ENCODE results near the gene GPHN. TPM values are rescaled to one million over a fixed set of nuclear protein-coding genes. Genes with fewer than 3 reads are reported as not detected.
"Not testable (repeated sequence)": the region's sequence is repeated elsewhere in the genome, so short reads cannot be mapped to it uniquely, and the experiment has no call there.

Gene GPHN
- total RNA-seq, 1 donor from 2014 or later: 8.8 TPM

GRCh38 chr14:67031920-67032774, 524.2 kb downstream of the GPHN start:
- TF ChIP-seq CTCF (conservative IDR thresholded peaks at IDR 0.05; ENCODE audit: low read depth, low read length): no peak
- H3K4me3 ChIP-seq (ENCODE audit: low read depth, low read length): no peak overlapping the region
- no peak for DNase-seq (ENCODE audit: low read depth)

- no peak for DNase-seq (ENCODE audit: low read depth)
- H3K4me3 ChIP-seq (ENCODE audit: low read depth, low read length): no peak overlapping the region
- no peak for TF ChIP-seq CTCF (conservative IDR thresholded peaks at IDR 0.05; ENCODE audit: low read depth, low read length)
Measured at GRCh38 chr14:67045440-67045839, 537.5 kb downstream of the GPHN start.

- TF ChIP-seq CTCF (conservative IDR thresholded peaks at IDR 0.05; ENCODE audit: low read depth, low read length): no peak
- no peak for DNase-seq (ENCODE audit: low read depth)
- H3K4me3 ChIP-seq (ENCODE audit: low read depth, low read length): no peak overlapping the region
Measured at GRCh38 chr14:67050896-67051295, 542.9 kb downstream of the GPHN start.

GRCh38 chr14:67056684-67057083, 548.7 kb downstream of the GPHN start:
- TF ChIP-seq CTCF (conservative IDR thresholded peaks at IDR 0.05; ENCODE audit: low read depth, low read length): no peak
- no peak overlapping the region for H3K4me3 ChIP-seq (ENCODE audit: low read depth, low read length)
- no peak for DNase-seq (ENCODE audit: low read depth)

GRCh38 chr14:67059596-67059995, 551.6 kb downstream of the GPHN start:
- no peak for TF ChIP-seq CTCF (conservative IDR thresholded peaks at IDR 0.05; ENCODE audit: low read depth, low read length)
- DNase-seq (ENCODE audit: low read depth): no peak
- no peak overlapping the region for H3K4me3 ChIP-seq (ENCODE audit: low read depth, low read length)

GRCh38 chr14:67060546-67060945, 552.6 kb downstream of the GPHN start:
- TF ChIP-seq CTCF (conservative IDR thresholded peaks at IDR 0.05; ENCODE audit: low read depth, low read length): no peak
- no peak for DNase-seq (ENCODE audit: low read depth)
- no peak overlapping the region for H3K4me3 ChIP-seq (ENCODE audit: low read depth, low read length)

- not testable (repeated sequence) for H3K4me3 ChIP-seq (ENCODE audit: low read depth, low read length); DNase-seq (ENCODE audit: low read depth)
Measured at GRCh38 chr14:67067070-67067814, 559.3 kb downstream of the GPHN start.

All from epithelial cell of proximal tubule (primary cell).